Measurements from ENCODE around the gene GNAQ. TPM values are rescaled to one million over a fixed set of nuclear protein-coding genes. Genes with fewer than 3 reads are reported as not detected.

GNAQ gene
- total and polyA plus RNA-seq, 2 experiments from 2014 or later: 21.1 to 43.1 TPM

DNA sequence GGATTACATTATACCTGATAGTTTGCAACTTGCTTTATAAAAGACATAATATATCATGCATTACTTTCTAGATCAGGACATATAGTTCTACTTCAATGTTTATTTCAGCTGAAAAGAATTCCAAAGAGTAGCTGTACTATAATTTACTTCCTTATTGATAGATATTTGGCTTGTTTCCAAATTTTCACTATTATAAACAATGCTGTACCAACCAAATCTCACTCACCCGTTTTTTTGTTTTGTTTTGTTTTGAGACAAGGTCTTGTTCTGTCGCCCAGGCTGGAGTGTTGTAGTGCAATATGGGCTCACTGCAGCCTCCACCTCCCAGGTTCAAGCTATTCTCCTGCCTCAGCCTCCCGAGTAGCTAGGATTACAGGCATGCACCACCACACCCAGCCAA, 132.7 kb downstream of the GNAQ start:
- Histone ChIP-seq H2AFZ (no peak overlapping the region), H3K4me1 (ENCODE audit: insufficient read depth) (peaks cover 5% of the 10 kb centered on the region; the same call in 1 of the 2 replicates), H3K27ac (ENCODE audit: low read depth) (no peak overlapping the region), H3K27me3 (ENCODE audit: insufficient read depth) (no peaks in the 10 kb centered on the region), H3K9me2 (ENCODE audit: insufficient read depth) (0 out of 2 replicates have a peak, but pooled peaks cover 4% of the 10 kb centered on the region), H3K4me2 (no peak overlapping the region), H4K20me1 (replicated peaks; ENCODE audit: insufficient read depth) (no peaks in the 10 kb centered on the region; the same call in none of the 2 replicates), H3K79me2 (replicated peaks; ENCODE audit: insufficient read depth) (peaks cover under 1% of the 10 kb centered on the region; the same call in 1 of the 2 replicates), H3K36me3 (ENCODE audit: insufficient read depth) (0 out of 2 replicates have a peak, but pooled peaks cover 2% of the 10 kb centered on the region), H3F3A (replicated peaks; ENCODE audit: low read depth) (no peaks in the 10 kb centered on the region), H3K4me3 (no peak overlapping the region)
- ATAC-seq: no peak
- Mint-ChIP-seq H3K36me3 (ENCODE audit: low read depth) (no peaks in the 10 kb centered on the region; the same call in 2 of the 3 replicates), H3K4me3 (no peak overlapping the region), H3K9me3 (no peaks in the 10 kb centered on the region), H3K27ac (no peak overlapping the region), H3K4me1 (peaks cover 2% of the 10 kb centered on the region), H3K27me3 (ENCODE audit: insufficient read depth, low read depth, poor library complexity) (peaks cover 1% of the 10 kb centered on the region)
- no peak for DNase-seq (ENCODE audit: low spot score)
- no peak for TF ChIP-seq EZH2 (IDR thresholded peaks at IDR 0.05; ENCODE audit: low read depth, unreplicated experiment)
- TF ChIP-seq, protein P1, sequence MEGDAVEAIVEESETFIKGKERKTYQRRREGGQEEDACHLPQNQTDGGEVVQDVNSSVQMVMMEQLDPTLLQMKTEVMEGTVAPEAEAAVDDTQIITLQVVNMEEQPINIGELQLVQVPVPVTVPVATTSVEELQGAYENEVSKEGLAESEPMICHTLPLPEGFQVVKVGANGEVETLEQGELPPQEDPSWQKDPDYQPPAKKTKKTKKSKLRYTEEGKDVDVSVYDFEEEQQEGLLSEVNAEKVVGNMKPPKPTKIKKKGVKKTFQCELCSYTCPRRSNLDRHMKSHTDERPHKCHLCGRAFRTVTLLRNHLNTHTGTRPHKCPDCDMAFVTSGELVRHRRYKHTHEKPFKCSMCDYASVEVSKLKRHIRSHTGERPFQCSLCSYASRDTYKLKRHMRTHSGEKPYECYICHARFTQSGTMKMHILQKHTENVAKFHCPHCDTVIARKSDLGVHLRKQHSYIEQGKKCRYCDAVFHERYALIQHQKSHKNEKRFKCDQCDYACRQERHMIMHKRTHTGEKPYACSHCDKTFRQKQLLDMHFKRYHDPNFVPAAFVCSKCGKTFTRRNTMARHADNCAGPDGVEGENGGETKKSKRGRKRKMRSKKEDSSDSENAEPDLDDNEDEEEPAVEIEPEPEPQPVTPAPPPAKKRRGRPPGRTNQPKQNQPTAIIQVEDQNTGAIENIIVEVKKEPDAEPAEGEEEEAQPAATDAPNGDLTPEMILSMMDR (conservative IDR thresholded peaks at IDR 0.05; ENCODE audit: low read depth in 2 of 2): no peak
- no peak for TF ChIP-seq POLR2AphosphoS5 (IDR thresholded peaks at IDR 0.05; ENCODE audit: low read depth)
- TF ChIP-seq, protein P2, sequence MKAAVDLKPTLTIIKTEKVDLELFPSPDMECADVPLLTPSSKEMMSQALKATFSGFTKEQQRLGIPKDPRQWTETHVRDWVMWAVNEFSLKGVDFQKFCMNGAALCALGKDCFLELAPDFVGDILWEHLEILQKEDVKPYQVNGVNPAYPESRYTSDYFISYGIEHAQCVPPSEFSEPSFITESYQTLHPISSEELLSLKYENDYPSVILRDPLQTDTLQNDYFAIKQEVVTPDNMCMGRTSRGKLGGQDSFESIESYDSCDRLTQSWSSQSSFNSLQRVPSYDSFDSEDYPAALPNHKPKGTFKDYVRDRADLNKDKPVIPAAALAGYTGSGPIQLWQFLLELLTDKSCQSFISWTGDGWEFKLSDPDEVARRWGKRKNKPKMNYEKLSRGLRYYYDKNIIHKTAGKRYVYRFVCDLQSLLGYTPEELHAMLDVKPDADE (IDR thresholded peaks at IDR 0.05): no peak
- TF ChIP-seq, protein P3, sequence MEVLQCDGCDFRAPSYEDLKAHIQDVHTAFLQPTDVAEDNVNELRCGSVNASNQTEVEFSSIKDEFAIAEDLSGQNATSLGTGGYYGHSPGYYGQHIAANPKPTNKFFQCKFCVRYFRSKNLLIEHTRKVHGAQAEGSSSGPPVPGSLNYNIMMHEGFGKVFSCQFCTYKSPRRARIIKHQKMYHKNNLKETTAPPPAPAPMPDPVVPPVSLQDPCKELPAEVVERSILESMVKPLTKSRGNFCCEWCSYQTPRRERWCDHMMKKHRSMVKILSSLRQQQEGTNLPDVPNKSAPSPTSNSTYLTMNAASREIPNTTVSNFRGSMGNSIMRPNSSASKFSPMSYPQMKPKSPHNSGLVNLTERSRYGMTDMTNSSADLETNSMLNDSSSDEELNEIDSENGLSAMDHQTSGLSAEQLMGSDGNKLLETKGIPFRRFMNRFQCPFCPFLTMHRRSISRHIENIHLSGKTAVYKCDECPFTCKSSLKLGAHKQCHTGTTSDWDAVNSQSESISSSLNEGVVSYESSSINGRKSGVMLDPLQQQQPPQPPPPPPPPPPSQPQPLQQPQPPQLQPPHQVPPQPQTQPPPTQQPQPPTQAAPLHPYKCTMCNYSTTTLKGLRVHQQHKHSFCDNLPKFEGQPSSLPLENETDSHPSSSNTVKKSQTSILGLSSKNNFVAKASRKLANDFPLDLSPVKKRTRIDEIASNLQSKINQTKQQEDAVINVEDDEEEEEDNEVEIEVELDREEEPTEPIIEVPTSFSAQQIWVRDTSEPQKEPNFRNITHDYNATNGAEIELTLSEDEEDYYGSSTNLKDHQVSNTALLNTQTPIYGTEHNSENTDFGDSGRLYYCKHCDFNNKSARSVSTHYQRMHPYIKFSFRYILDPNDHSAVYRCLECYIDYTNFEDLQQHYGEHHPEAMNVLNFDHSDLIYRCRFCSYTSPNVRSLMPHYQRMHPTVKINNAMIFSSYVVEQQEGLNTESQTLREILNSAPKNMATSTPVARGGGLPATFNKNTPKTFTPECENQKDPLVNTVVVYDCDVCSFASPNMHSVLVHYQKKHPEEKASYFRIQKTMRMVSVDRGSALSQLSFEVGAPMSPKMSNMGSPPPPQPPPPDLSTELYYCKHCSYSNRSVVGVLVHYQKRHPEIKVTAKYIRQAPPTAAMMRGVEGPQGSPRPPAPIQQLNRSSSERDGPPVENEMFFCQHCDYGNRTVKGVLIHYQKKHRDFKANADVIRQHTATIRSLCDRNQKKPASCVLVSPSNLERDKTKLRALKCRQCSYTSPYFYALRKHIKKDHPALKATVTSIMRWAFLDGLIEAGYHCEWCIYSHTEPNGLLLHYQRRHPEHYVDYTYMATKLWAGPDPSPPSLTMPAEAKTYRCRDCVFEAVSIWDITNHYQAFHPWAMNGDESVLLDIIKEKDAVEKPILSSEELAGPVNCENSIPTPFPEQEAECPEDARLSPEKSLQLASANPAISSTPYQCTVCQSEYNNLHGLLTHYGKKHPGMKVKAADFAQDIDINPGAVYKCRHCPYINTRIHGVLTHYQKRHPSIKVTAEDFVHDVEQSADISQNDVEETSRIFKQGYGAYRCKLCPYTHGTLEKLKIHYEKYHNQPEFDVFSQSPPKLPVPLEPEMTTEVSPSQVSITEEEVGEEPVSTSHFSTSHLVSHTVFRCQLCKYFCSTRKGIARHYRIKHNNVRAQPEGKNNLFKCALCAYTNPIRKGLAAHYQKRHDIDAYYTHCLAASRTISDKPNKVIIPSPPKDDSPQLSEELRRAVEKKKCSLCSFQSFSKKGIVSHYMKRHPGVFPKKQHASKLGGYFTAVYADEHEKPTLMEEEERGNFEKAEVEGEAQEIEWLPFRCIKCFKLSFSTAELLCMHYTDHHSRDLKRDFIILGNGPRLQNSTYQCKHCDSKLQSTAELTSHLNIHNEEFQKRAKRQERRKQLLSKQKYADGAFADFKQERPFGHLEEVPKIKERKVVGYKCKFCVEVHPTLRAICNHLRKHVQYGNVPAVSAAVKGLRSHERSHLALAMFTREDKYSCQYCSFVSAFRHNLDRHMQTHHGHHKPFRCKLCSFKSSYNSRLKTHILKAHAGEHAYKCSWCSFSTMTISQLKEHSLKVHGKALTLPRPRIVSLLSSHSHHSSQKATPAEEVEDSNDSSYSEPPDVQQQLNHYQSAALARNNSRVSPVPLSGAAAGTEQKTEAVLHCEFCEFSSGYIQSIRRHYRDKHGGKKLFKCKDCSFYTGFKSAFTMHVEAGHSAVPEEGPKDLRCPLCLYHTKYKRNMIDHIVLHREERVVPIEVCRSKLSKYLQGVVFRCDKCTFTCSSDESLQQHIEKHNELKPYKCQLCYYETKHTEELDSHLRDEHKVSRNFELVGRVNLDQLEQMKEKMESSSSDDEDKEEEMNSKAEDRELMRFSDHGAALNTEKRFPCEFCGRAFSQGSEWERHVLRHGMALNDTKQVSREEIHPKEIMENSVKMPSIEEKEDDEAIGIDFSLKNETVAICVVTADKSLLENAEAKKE (CRISPR knock-in tag; IDR thresholded peaks at IDR 0.05): no peak
- TF ChIP-seq, protein P4, sequence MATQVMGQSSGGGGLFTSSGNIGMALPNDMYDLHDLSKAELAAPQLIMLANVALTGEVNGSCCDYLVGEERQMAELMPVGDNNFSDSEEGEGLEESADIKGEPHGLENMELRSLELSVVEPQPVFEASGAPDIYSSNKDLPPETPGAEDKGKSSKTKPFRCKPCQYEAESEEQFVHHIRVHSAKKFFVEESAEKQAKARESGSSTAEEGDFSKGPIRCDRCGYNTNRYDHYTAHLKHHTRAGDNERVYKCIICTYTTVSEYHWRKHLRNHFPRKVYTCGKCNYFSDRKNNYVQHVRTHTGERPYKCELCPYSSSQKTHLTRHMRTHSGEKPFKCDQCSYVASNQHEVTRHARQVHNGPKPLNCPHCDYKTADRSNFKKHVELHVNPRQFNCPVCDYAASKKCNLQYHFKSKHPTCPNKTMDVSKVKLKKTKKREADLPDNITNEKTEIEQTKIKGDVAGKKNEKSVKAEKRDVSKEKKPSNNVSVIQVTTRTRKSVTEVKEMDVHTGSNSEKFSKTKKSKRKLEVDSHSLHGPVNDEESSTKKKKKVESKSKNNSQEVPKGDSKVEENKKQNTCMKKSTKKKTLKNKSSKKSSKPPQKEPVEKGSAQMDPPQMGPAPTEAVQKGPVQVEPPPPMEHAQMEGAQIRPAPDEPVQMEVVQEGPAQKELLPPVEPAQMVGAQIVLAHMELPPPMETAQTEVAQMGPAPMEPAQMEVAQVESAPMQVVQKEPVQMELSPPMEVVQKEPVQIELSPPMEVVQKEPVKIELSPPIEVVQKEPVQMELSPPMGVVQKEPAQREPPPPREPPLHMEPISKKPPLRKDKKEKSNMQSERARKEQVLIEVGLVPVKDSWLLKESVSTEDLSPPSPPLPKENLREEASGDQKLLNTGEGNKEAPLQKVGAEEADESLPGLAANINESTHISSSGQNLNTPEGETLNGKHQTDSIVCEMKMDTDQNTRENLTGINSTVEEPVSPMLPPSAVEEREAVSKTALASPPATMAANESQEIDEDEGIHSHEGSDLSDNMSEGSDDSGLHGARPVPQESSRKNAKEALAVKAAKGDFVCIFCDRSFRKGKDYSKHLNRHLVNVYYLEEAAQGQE (IDR thresholded peaks at IDR 0.05; ENCODE audit: unreplicated experiment): no peak
- TF ChIP-seq NANOG (IDR thresholded peaks at IDR 0.05; ENCODE audit: borderline replicate concordance): no peak
- no peak for TF ChIP-seq ZNF331 (CRISPR knock-in tag; IDR thresholded peaks at IDR 0.05; ENCODE audit: low read depth)
- TF ChIP-seq CREB1 (CRISPR knock-in tag; IDR thresholded peaks at IDR 0.05; ENCODE audit: low read depth): no peak
- TF ChIP-seq STAT1 (IDR thresholded peaks at IDR 0.05; ENCODE audit: unreplicated experiment): no peak
